Pancreas (tissue), 10 donors: Measurements from ENCODE around the gene TLCD3A. TPM values are rescaled to one million over a fixed set of nuclear protein-coding genes. Genes with fewer than 3 reads are reported as not detected.
A peak's percentile ranks its signal among the peaks of the same experiment; 100 is the strongest.

Experiments
- ATAC-seq, 4 donors: fragments of 200-7000 bp; cut with Tn5 transposase; one replicate each; pipeline versions ENCODE4 v1.8.0 to v1.9.1; 2020; ENCODE audit warnings: mild to moderate bottlenecking in 4 of 4, moderate library complexity in 4 of 4
- DNase-seq, 6 donors: peaks; one replicate each; pipeline ENCODE4 v3.0.0-alpha.2; 2020
- FAIRE-seq: peaks from 2 replicates; lab custom pipeline; 2012; peaks lifted over from hg19 to GRCh38; lab: Jason Lieb, UNC
- H3K27ac ChIP-seq, 4 donors: fragments of 200-600 bp; sonication (generic); 1 replicate in 3 of 4; 2 replicates in 1 of 4; pipeline versions ENCODE4 v1.5.0 to v1.8.0; 2020
- H3K27me3 ChIP-seq, 4 donors: fragments of 200-600 bp; one replicate each; pipeline ENCODE4 v1.8.0; 2021
- H3K36me3 ChIP-seq, 3 donors: fragments of 200-600 bp; sonication (generic) in 1 of 3; one replicate each; pipeline versions ENCODE4 v1.5.0 to v1.8.0; 2020 to 2021
- H3K4me1 ChIP-seq, 3 donors: fragments of 200-600 bp; one replicate each; pipeline ENCODE4 v1.8.0; 2021
- H3K4me3 ChIP-seq, 4 donors: fragments of 200-600 bp; sonication (generic) in 2 of 4; one replicate each; pipeline versions ENCODE4 v1.5.0 to v1.8.0; 2020 to 2021
- H3K9me3 ChIP-seq, 4 donors: fragments of 200-600 bp; one replicate each; pipeline ENCODE4 v1.8.0; 2021
- CTCF ChIP-seq, 4 donors: fragments of 200-600 bp; sonication (generic) in 3 of 4; IDR thresholded peaks; one replicate each; pipeline versions ENCODE4 v1.5.0 to v1.8.0; 2021; ENCODE audit warnings: antibody characterized with exemption in 4 of 4
- WGBS, 2 donors: extraction: QIAGEN DNeasy Blood & Tissue Kit; methylation state at CpG; one replicate each; pipeline ENCODE4 v1.1.7; 2013; 5-methylcytosine and 5-hydroxymethylcytosine counted together
- intact Hi-C, 3 donors: fragments of 100-400 bp; cut with DNase I; formaldehyde crosslinking; loops; one replicate each; pipeline versions ENCODE4 v1.11.1 to v1.14.2; 2022
- polyA plus RNA-seq, 2 donors: library from polyadenylated mRNA; stranded (reverse); fragments of 200-250 nt; gene quantifications; one replicate each; pipeline ENCODE4 v1.2.3, GENCODE V29; 2013
- total RNA-seq, 6 donors: library from RNA; stranded (reverse); fragmentation: NEBNext Ultra II Directional in 4 of 6; extraction: Animal tissue kit (Norgen Biotek cat#: 25700) in 4 of 6; gene quantifications; one replicate each; pipeline versions ENCODE4 v1.2.1 to v1.2.4, GENCODE V29; 2021 to 2023
- donor health status: healthy with polysubstance abuse.
- donor health status: DM: no; HTN: no; CAD: no; lungs with moderate emphysema.
- donor health status: DM: no; HTN: no; CAD: no.
- donor health status: control.
- donor health status: control.
- donor health status: Bipolar disorder and iron deficiency.
- donor health status: DM: yes; HTN: yes; CAD: no.
- donor health status: DM: no; HTN: no; CAD: no.
- donor health status: DM: no; HTN: no; CAD: no.
- donor health status: DM: yes; HTN: yes; CAD: no.

TLCD3A gene
- total and polyA plus RNA-seq, 8 donors, result 3.2 to 9.0 (median 5.9) TPM

GRCh38 chr17:721540-721937 lies 10.9 kb upstream of the TLCD3A start:
- no peak for FAIRE-seq
- 49 to 57% methylated on average over 5 of the region's 5 CpGs for WGBS, 2 donors
- Histone ChIP-seq H3K4me3 (no peak overlapping the region), H3K36me3 (no peaks in the 10 kb centered on the region), H3K9me3 (no peaks in the 10 kb centered on the region), H3K4me1 (peaks cover 0 to 20% (median 3%) of the 10 kb centered on the region in 3 donors), H3K27ac (no peak overlapping the region), H3K27me3 (no peaks in the 10 kb centered on the region)
- TF ChIP-seq CTCF (IDR thresholded peaks at IDR 0.05), result no peak
- intact Hi-C loops, result no loop called here
- DNase-seq, result no peak
- no peak for ATAC-seq

DNA sequence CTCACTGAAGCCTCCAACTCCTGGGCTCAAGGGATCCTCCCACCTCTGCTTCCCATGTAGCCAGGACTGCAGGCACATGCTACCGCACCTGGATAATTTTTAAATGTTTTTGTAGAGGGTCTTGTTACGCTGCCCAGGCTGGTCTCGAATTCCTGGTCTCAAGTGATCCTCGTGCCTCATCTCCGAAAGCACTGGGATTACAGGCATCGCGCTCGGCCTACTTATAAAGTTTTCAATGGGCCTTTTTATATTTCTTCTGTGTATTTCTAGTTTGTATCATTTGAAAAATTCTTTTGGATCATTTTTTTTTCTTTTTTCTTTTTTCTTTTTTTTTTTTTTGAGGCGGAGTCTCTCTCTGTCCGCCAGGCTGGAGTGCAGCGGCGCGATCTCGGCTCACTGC lies 7.3 kb upstream of the TLCD3A start:
- ATAC-seq, result no peak
- WGBS, 2 donors, result 91 to 96% methylated on average over 14 of the region's 14 CpGs
- TF ChIP-seq CTCF (IDR thresholded peaks at IDR 0.05), result no peak
- Histone ChIP-seq H3K4me3 (no peak overlapping the region), H3K9me3 (no peaks in the 10 kb centered on the region), H3K27ac (no peak overlapping the region), H3K36me3 (no peaks in the 10 kb centered on the region), H3K27me3 (no peaks in the 10 kb centered on the region), H3K4me1 (peaks cover 0 to 6% (median 0%) of the 10 kb centered on the region in 3 donors)
- intact Hi-C loops, result no loop called here
- FAIRE-seq, result no peak
- no peak for DNase-seq

- 67 to 73% methylated on average over 11 to 12 of the region's 12 CpGs for WGBS, 2 donors
- Histone ChIP-seq H3K9me3 (no peaks in the 10 kb centered on the region), H3K4me1 (peaks cover 0 to 6% (median 0%) of the 10 kb centered on the region in 3 donors), H3K36me3 (no peaks in the 10 kb centered on the region), H3K27ac (no peak overlapping the region), H3K27me3 (no peaks in the 10 kb centered on the region), H3K4me3 (no peak overlapping the region)
- peak in 3 of 4 donors; percentile 23 to 33 (median 29) for ATAC-seq
- no peak for FAIRE-seq
- TF ChIP-seq CTCF (IDR thresholded peaks at IDR 0.05), result no peak
- intact Hi-C loops, result no loop called here
- no peak for DNase-seq
These were observed 6.7 kb upstream of the TLCD3A start for GRCh38 chr17:725746-726145.

- intact Hi-C loops, result no loop called here
- ATAC-seq, result peak; percentile 44 to 69 (median 52)
- H3K36me3 ChIP-seq, result no peaks in the 10 kb centered on the region
- no peaks in the 10 kb centered on the region for H3K9me3 ChIP-seq
- no peak for FAIRE-seq
- peak overlapping the region in 1 of 4 donors; percentile 26 for H3K27ac ChIP-seq
- peaks cover 0 to 10% (median 0%) of the 10 kb centered on the region in 3 donors for H3K4me1 ChIP-seq
- DNase-seq, result no peak
- TF ChIP-seq CTCF (IDR thresholded peaks at IDR 0.05), result no peak
- H3K4me3 ChIP-seq, result no peak overlapping the region
- 51 to 52% methylated on average over 20 of the region's 20 CpGs for WGBS, 2 donors
- no peaks in the 10 kb centered on the region for H3K27me3 ChIP-seq
These were observed 6.0 kb upstream of the TLCD3A start for GRCh38 chr17:726271-726919.

DNA sequence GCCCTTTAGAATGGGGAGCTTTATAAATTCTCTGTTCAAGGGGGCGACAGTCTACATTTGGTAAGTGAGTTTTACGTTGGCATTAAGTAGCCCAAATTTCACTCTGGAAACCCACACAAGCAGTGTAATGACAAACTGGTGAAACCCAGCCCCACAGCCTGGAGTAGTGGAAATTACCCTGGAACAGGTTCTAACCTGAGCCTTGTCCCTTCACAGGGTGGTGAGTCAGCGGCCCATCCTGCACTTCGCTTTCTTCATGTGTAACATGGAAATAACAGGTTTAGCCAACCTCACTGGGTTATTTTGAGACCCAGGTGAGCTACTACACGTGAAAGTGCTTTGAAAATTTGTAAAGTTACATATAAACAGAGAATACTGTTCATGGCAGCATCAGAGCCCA lies 3.5 kb upstream of the TLCD3A start:
- Histone ChIP-seq H3K36me3 (no peaks in the 10 kb centered on the region), H3K27ac (no peak overlapping the region), H3K4me1 (peaks cover 0 to 19% (median 0%) of the 10 kb centered on the region in 3 donors), H3K27me3 (no peaks in the 10 kb centered on the region), H3K9me3 (no peaks in the 10 kb centered on the region), H3K4me3 (no peak overlapping the region)
- WGBS, 2 donors, result 82 to 95% methylated on average over 5 of the region's 5 CpGs
- DNase-seq (no peak), ATAC-seq (no peak), FAIRE-seq (no peak)
- no peak for TF ChIP-seq CTCF (IDR thresholded peaks at IDR 0.05)
- intact Hi-C loops, result no loop called here
